Pancreas (tissue), 10 donors: Measurements from ENCODE around the gene PIRT. TPM values are rescaled to one million over a fixed set of nuclear protein-coding genes. Genes with fewer than 3 reads are reported as not detected.

ENCODE experiments used
- ATAC-seq, 4 donors: fragments of 200-7000 bp; cut with Tn5 transposase; one replicate each; pipeline versions ENCODE4 v1.8.0 to v1.9.1; 2020; ENCODE audit warnings: mild to moderate bottlenecking in 4 of 4, moderate library complexity in 4 of 4
- DNase-seq, 6 donors: peaks; one replicate each; pipeline ENCODE4 v3.0.0-alpha.2; 2020
- FAIRE-seq: peaks from 2 replicates; lab custom pipeline; 2012; peaks lifted over from hg19 to GRCh38; lab: Jason Lieb, UNC
- H3K27ac ChIP-seq, 4 donors: fragments of 200-600 bp; sonication (generic); 1 replicate in 3 of 4; 2 replicates in 1 of 4; pipeline versions ENCODE4 v1.5.0 to v1.8.0; 2020
- H3K27me3 ChIP-seq, 4 donors: fragments of 200-600 bp; one replicate each; pipeline ENCODE4 v1.8.0; 2021
- H3K36me3 ChIP-seq, 3 donors: fragments of 200-600 bp; sonication (generic) in 1 of 3; one replicate each; pipeline versions ENCODE4 v1.5.0 to v1.8.0; 2020 to 2021
- H3K4me1 ChIP-seq, 3 donors: fragments of 200-600 bp; one replicate each; pipeline ENCODE4 v1.8.0; 2021
- H3K4me3 ChIP-seq, 4 donors: fragments of 200-600 bp; sonication (generic) in 2 of 4; one replicate each; pipeline versions ENCODE4 v1.5.0 to v1.8.0; 2020 to 2021
- H3K9me3 ChIP-seq, 4 donors: fragments of 200-600 bp; one replicate each; pipeline ENCODE4 v1.8.0; 2021
- WGBS, 2 donors: extraction: QIAGEN DNeasy Blood & Tissue Kit; methylation state at CpG; one replicate each; pipeline ENCODE4 v1.1.7; 2013; 5-methylcytosine and 5-hydroxymethylcytosine counted together
- intact Hi-C, 3 donors: fragments of 100-400 bp; cut with DNase I; formaldehyde crosslinking; loops; one replicate each; pipeline versions ENCODE4 v1.11.1 to v1.14.2; 2022
- polyA plus RNA-seq, 2 donors: library from polyadenylated mRNA; stranded (reverse); fragments of 200-250 nt; gene quantifications; one replicate each; pipeline ENCODE4 v1.2.3, GENCODE V29; 2013
- total RNA-seq, 6 donors: library from RNA; stranded (reverse); fragmentation: NEBNext Ultra II Directional in 4 of 6; extraction: Animal tissue kit (Norgen Biotek cat#: 25700) in 4 of 6; gene quantifications; one replicate each; pipeline versions ENCODE4 v1.2.1 to v1.2.4, GENCODE V29; 2021 to 2023
- TF ChIP-seq, protein P1 (sequence below), 4 donors: fragments of 200-600 bp; sonication (generic) in 3 of 4; IDR thresholded peaks; one replicate each; pipeline versions ENCODE4 v1.5.0 to v1.8.0; 2021; ENCODE audit warnings: antibody characterized with exemption in 4 of 4
- donor health status: healthy with polysubstance abuse.
- donor health status: DM: no; HTN: no; CAD: no; lungs with moderate emphysema.
- donor health status: DM: no; HTN: no; CAD: no.
- donor health status: control.
- donor health status: control.
- donor health status: Bipolar disorder and iron deficiency.
- donor health status: DM: yes; HTN: yes; CAD: no.
- donor health status: DM: no; HTN: no; CAD: no.
- donor health status: DM: no; HTN: no; CAD: no.
- donor health status: DM: yes; HTN: yes; CAD: no.

Gene PIRT
- total and polyA plus RNA-seq, 8 donors: 0.03 to 0.28 (median 0.05) TPM; not detected in 3

DNA sequence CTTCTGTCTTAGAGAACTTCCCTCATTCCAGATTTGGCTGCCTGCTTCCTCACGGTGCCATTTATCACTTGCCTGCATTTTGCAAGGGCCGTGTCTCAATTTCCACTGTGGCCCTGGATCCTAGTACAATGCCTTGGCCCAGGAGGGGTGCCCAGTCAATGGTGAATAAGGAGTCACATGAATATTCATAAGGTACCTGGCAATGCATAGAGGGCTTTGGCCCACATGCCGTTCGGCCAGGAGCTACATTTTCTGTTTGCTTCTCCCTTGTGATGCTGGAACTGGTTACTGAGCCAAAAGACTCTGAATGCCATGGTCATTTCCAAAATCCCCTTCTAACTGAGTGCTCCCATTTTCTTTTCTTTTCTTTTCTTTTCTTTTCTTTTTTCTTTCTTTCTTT, 4.8 kb upstream of the PIRT start:
- no peak for ATAC-seq

DNA sequence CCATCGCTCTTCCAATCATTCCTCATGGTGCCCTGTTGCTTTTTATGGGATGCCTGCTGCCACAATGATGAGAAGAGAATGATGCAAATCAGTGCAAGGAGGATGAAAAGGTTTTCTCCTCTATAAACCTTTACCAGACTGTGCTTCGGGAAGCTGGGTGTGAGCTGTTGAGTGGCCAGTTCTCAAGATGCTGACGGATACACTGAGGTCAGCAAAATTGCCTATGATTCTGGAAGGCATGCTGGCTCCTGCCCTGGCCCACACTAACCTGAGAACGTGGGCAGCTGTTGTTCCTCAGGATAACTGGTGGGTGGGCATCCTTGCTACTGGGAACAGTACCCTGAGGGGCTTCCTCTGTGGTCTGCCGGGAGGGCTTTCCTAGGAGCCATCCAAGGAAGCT, 795 bp upstream of the PIRT start:
- 77 to 84% methylated on average over 5 of the region's 5 CpGs for WGBS, 2 donors
- Histone ChIP-seq H3K36me3 (no peaks in the 10 kb centered on the region), H3K27me3 (no peaks in the 10 kb centered on the region), H3K9me3 (no peaks in the 10 kb centered on the region), H3K4me1 (no peaks in the 10 kb centered on the region), H3K4me3 (no peak overlapping the region), H3K27ac (no peak overlapping the region)
- no peak for FAIRE-seq
- no peak for DNase-seq
- TF ChIP-seq, protein P1, sequence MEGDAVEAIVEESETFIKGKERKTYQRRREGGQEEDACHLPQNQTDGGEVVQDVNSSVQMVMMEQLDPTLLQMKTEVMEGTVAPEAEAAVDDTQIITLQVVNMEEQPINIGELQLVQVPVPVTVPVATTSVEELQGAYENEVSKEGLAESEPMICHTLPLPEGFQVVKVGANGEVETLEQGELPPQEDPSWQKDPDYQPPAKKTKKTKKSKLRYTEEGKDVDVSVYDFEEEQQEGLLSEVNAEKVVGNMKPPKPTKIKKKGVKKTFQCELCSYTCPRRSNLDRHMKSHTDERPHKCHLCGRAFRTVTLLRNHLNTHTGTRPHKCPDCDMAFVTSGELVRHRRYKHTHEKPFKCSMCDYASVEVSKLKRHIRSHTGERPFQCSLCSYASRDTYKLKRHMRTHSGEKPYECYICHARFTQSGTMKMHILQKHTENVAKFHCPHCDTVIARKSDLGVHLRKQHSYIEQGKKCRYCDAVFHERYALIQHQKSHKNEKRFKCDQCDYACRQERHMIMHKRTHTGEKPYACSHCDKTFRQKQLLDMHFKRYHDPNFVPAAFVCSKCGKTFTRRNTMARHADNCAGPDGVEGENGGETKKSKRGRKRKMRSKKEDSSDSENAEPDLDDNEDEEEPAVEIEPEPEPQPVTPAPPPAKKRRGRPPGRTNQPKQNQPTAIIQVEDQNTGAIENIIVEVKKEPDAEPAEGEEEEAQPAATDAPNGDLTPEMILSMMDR (IDR thresholded peaks at IDR 0.05): no peak
- intact Hi-C loops: no loop called here
- ATAC-seq: no peak

More for the DNA sequence above, 4.8 kb upstream of the PIRT start:
- intact Hi-C loops: loop anchor here in 1 of 3 donors (10.0 kb wide), 1 partner anchor 188 kb away; the partner anchor contains the start of gene MYH3
- Histone ChIP-seq H3K4me3 (no peak overlapping the region), H3K9me3 (no peaks in the 10 kb centered on the region), H3K27me3 (no peaks in the 10 kb centered on the region), H3K4me1 (no peaks in the 10 kb centered on the region), H3K36me3 (no peaks in the 10 kb centered on the region), H3K27ac (no peak overlapping the region)
- TF ChIP-seq, protein P1 (IDR thresholded peaks at IDR 0.05): no peak
- DNase-seq (no peak), FAIRE-seq (no peak)
- 51 to 61% methylated on average over 4 of the region's 4 CpGs for WGBS, 2 donors

DNA sequence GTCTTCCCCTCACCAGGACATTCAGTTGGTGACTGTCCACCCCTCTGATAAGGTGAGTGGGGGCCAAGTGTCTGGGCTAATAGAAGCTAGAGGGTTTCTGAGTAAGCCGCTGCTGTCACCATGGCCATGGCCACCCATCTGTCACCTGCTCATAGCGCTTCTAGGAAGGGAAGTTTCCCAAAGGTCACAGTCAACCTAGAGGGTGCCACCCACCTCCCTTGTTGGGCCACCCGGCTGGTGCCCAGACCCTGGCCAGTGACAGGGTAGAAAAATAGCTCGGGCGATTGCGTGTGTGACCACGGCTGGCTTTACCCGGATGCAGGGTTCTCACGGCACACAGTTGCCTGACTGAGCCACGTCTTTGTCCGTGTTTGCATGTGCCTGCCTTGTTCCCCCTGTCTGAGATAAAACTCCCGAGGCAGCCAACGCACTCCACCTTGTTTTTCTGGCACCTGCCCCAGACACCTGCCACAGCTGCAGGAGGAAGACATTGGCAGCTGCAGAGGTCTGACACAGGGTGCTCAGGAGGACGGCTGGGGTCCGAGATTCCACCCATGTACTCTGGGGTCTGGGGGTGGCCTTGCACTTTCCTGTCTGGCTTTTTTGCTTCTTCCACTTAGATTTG, 809 bp downstream of the PIRT start:
- FAIRE-seq (no peak), DNase-seq (peak in 3 of 6 donors; percentile 32 to 47 (median 43)), ATAC-seq (peak; percentile 69 to 88 (median 81))
- no peaks in the 10 kb centered on the region for H3K9me3 ChIP-seq
- no peaks in the 10 kb centered on the region for H3K36me3 ChIP-seq
- intact Hi-C loops: loop anchor here in 1 of 3 donors (2.0 kb wide), 1 partner anchor 104 kb away; no protein-coding TSS in a partner anchor
- H3K4me3 ChIP-seq: no peak overlapping the region
- no peak overlapping the region for H3K27ac ChIP-seq
- H3K27me3 ChIP-seq: no peaks in the 10 kb centered on the region
- 39 to 41% methylated on average over 15 of the region's 15 CpGs for WGBS, 2 donors
- H3K4me1 ChIP-seq: no peaks in the 10 kb centered on the region
- TF ChIP-seq, protein P1 (IDR thresholded peaks at IDR 0.05): no peak

DNA sequence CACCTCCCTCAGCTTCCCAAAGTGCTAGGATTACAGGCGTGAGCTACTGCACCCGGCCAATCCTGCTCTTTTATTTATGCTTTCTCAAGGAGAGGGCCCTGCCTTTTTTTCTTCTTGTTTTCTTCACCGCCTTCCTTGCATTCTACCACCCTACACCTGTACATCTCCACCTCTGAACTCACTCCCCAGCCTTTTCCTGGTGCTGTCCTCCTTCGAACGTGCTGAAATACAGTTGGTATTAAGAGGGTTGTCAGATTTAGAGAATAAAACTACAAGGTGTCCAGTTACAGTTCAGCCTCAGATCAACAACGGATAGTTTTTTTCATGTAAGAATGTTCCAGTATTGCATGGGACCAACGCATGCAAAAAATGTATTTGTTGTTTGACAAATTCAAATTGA, 1.7 kb downstream of the PIRT start:
- Histone ChIP-seq H3K9me3 (no peaks in the 10 kb centered on the region), H3K27ac (no peak overlapping the region), H3K4me3 (no peak overlapping the region), H3K27me3 (no peaks in the 10 kb centered on the region), H3K4me1 (no peaks in the 10 kb centered on the region), H3K36me3 (no peaks in the 10 kb centered on the region)
- DNase-seq: no peak
- WGBS, 2 donors: 83 to 91% methylated on average over 7 of the region's 7 CpGs
- no peak for FAIRE-seq
- TF ChIP-seq, protein P1 (IDR thresholded peaks at IDR 0.05): no peak
- intact Hi-C loops: loop anchor here in 1 of 3 donors (2.0 kb wide), 1 partner anchor 103 kb away; no protein-coding TSS in a partner anchor
- ATAC-seq: no peak

DNA sequence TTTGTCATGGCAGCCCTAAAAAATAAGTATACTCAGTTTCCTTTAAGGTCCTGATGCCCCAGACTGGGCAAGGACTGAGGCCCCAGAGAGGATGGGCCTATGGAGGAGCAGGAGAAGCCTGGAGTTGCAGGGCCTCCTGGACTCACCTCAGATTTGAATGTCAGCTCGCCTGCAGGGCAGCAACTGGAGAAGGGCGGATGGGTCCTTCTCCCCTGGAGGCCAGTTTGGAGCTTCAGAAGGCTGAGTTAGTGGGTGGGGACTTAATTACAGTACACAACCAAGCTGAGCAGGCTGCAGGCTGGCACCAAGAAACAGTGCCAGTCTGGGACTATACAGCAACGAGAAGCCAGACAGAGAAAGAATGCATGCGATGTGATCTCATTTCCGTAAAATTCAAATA, 6.2 kb downstream of the PIRT start:
- 89 to 93% methylated on average over 5 of the region's 5 CpGs for whole genome bisulfite sequencing, 2 donors
- no peak for ATAC-seq
- H3K4me3 ChIP-seq: no peak overlapping the region
- no peak for DNase-seq
- no peaks in the 10 kb centered on the region for H3K36me3 ChIP-seq
- no peak overlapping the region for H3K27ac ChIP-seq
- intact Hi-C loops: no loop called here
- no peaks in the 10 kb centered on the region for H3K27me3 ChIP-seq
- TF ChIP-seq, protein P1 (IDR thresholded peaks at IDR 0.05): no peak
- H3K9me3 ChIP-seq: no peaks in the 10 kb centered on the region
- no peak for FAIRE-seq
- H3K4me1 ChIP-seq: no peaks in the 10 kb centered on the region
